DND-41 (cell line): ENCODE data around the gene F10.

ENCODE experiments used
- ATAC-seq: fragments of 200-7000 bp; cut with Tn5 transposase; 3 replicates; pipeline ENCODE4 v1.9.1; 2021; ENCODE audit warnings: low read depth; ENCODE audit not compliant: insufficient read depth
- DNase-seq: peaks from one replicate; pipeline ENCODE4 v3.0.0-alpha.2; 2020
- H2AFZ ChIP-seq: 2 replicates; pipeline ENCODE4 v1.6.0; 2012; ENCODE audit warnings: low read depth, low read length
- H3K27ac ChIP-seq: 2 replicates; pipeline ENCODE4 v1.5.1; 2012; ENCODE audit warnings: low read length, inconsistent platforms
- H3K27me3 ChIP-seq: fragments of 200-600 bp; sonication (generic); 2 replicates; pipeline ENCODE4 v1.6.0; 2012; ENCODE audit warnings: low read length, mild to moderate bottlenecking, inconsistent platforms; ENCODE audit not compliant: insufficient read depth, poor library complexity
- H3K36me3 ChIP-seq: 2 replicates; pipeline ENCODE4 v1.5.1; 2012; ENCODE audit warnings: low read length, inconsistent platforms; ENCODE audit not compliant: insufficient read depth
- H3K4me1 ChIP-seq: 2 replicates; pipeline ENCODE4 v1.5.1; 2012; ENCODE audit warnings: mild to moderate bottlenecking, low read length; ENCODE audit not compliant: insufficient read depth
- H3K4me2 ChIP-seq: 2 replicates; pipeline ENCODE4 v1.6.0; 2012; ENCODE audit warnings: mild to moderate bottlenecking, moderate library complexity, low read length, inconsistent platforms; ENCODE audit not compliant: insufficient read depth
- H3K4me3 ChIP-seq, 2 experiments: fragments of 200-600 bp in 1 of 2; shearing (Covaris generic) in 1 of 2; 2 replicates each; pipeline ENCODE4 v1.5.1; 2012 to 2016; ENCODE audit warnings: inconsistent platforms in 2 of 2, low read length in 2 of 2, mild to moderate bottlenecking in 2 of 2, low read depth in 1 of 2, moderate library complexity in 1 of 2
- H3K79me2 ChIP-seq: 2 replicates; pipeline ENCODE4 v1.6.0; 2012; ENCODE audit warnings: low read length, inconsistent platforms; ENCODE audit not compliant: insufficient read depth
- H3K9ac ChIP-seq: 2 replicates; pipeline ENCODE4 v1.6.0; 2012; ENCODE audit warnings: low read depth, mild to moderate bottlenecking, inconsistent platforms, low read length, moderate library complexity
- H3K9me3 ChIP-seq: 2 replicates; pipeline ENCODE4 v1.5.1; 2012; ENCODE audit warnings: low read length, moderate library complexity, mild to moderate bottlenecking, inconsistent platforms; ENCODE audit not compliant: insufficient read depth, severe bottlenecking
- H4K20me1 ChIP-seq: 2 replicates; pipeline ENCODE4 v1.6.0; 2012; ENCODE audit warnings: low read length; ENCODE audit not compliant: insufficient read depth
- EZH2 ChIP-seq: IDR thresholded peaks from 3 replicates; pipeline ENCODE4 v1.6.1; 2012; ENCODE audit warnings: borderline replicate concordance, low read depth, mild to moderate bottlenecking, moderate library complexity, low read length, inconsistent platforms; ENCODE audit not compliant: severe bottlenecking
- TF ChIP-seq, protein P1 (sequence below): IDR thresholded peaks from 2 replicates; pipeline ENCODE4 v1.5.1; 2012; ENCODE audit warnings: borderline replicate concordance, low read length, moderate library complexity, mild to moderate bottlenecking; ENCODE audit not compliant: poor library complexity, severe bottlenecking; ENCODE audit errors: extremely low read depth

The F10 gene

DNA sequence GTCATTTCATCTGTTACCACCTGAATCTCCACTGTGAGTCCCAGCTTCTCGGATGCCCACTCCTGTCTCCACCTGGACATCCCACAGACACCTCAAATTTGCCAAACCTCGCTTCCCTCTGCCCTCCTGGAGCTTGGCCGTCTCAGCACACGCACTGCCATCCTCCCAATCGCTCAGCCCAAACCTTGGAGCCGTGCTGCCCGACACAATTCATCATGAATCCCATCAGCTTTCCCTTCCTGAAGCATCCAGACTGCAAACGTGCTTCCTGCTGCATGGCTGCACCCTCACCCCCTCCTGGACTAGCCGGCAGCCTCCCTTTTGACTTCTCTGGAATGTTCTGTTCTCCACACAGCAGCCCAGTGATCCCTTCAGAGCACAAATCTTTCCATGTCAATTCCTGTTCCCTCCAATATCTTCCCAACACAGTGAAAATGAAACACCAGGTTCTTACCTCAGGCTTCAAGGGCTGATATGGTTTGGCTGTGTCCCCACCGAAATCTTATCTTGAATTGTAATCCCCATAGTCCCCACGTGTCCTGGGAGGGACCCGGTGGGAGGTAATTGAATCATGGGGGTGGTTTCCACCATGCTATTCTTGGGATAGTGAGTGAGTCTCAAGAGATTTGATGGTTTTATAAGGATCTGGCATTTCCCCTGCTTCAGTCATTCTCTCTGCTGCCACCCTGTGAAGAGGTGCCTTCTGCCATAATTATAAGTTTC, 34.8 kb downstream of the F10 start:
- Histone ChIP-seq H3K36me3 (no peaks in the 10 kb centered on the region), H3K27ac (no peak overlapping the region), H3K27me3 (peaks cover 6% of the 10 kb centered on the region), H3K4me1 (peaks cover 23% of the 10 kb centered on the region), H4K20me1 (no peaks in the 10 kb centered on the region), H3K4me2 (no peak overlapping the region), H3K9ac (no peak overlapping the region), H2AFZ (no peak overlapping the region), H3K4me3 (no peak overlapping the region), H3K9me3 (no peaks in the 10 kb centered on the region), H3K79me2 (no peaks in the 10 kb centered on the region)
- ATAC-seq (no peak), DNase-seq (no peak)
- TF ChIP-seq EZH2: no peak
- TF ChIP-seq, protein P1, sequence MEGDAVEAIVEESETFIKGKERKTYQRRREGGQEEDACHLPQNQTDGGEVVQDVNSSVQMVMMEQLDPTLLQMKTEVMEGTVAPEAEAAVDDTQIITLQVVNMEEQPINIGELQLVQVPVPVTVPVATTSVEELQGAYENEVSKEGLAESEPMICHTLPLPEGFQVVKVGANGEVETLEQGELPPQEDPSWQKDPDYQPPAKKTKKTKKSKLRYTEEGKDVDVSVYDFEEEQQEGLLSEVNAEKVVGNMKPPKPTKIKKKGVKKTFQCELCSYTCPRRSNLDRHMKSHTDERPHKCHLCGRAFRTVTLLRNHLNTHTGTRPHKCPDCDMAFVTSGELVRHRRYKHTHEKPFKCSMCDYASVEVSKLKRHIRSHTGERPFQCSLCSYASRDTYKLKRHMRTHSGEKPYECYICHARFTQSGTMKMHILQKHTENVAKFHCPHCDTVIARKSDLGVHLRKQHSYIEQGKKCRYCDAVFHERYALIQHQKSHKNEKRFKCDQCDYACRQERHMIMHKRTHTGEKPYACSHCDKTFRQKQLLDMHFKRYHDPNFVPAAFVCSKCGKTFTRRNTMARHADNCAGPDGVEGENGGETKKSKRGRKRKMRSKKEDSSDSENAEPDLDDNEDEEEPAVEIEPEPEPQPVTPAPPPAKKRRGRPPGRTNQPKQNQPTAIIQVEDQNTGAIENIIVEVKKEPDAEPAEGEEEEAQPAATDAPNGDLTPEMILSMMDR: no peak

DNA sequence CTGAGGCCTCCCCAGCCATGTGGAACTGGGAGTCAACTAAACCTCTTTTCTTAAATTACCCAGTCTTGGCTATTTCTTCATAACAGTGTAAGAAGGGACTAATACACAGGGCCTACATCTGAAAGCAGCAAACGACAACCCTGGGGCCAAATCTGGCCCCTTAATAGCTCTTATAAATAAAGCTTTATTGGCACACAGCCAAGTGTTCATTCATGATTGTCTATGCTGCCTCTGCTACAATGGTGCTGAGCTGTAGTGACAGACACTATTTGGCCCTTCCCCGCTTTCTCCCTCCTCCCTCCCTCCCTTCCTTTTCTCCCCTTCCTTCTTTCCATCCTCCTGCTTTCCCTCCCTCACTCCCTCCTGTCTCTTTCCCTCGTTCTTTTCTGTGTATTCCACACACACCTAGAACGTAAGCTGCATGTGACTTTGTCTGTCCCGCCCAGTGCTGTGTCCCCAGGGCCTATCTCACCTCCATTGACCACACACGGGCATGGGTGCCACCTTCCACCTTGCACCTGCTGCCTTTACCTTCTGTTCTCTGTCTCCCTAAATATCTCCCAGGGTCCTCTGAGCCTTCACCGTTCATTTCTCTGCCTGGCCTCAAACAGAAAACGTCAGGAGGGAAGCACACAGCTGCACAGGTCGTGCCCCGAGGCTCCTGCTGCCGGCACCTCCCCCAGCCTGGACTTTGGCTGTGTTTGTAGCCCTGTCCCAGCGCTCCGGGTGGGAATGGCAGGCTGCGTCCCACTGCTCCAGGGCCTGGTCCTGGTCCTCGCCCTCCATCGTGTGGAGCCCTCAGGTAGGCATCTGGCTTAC, 35.5 kb downstream of the F10 start, which contains the start of gene PROZ:
PROZ (plus strand) TSS at position 720 of the 819 bp plus-strand sequence; CDS start at position 733, 13 bp downstream.
- TF ChIP-seq EZH2: no peak
- TF ChIP-seq, protein P1: no peak
- Histone ChIP-seq H3K27ac (no peak within 1 kb of the TSS), H3K36me3 (no peaks in the 10 kb centered on the region), H2AFZ (no peak within 1 kb of the TSS), H3K79me2 (no peaks in the 10 kb centered on the region), H3K4me2 (no peak within 1 kb of the TSS), H3K4me1 (peaks cover 16% of the 10 kb centered on the region), H3K9me3 (no peaks in the 10 kb centered on the region), H3K4me3 (no peak within 1 kb of the TSS), H4K20me1 (no peaks in the 10 kb centered on the region; the same call in 1 of the 2 replicates), H3K9ac (no peak within 1 kb of the TSS), H3K27me3 (peaks cover 6% of the 10 kb centered on the region)
- ATAC-seq: no peak
- DNase-seq: no peak

DNA sequence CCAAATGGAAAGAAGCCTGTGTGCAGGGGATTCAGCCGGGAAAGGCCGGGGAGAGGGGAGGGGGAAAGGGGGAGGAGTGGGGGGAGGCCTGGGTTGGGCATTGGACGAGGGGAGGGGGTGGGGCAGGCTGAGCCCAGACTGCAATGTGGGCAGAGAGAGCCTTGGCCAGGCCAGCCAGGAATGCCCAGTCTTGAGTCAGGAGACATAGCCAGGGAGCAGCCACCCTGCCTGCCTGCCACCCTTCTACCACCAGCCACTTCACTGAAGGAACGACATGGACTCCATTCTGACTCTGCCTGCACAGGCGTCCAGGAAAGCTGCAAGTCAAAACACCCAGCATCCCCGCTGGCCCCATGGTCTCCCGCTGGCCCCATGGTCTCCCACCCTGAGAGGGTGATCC, 36.3 kb downstream of the F10 start:
- Histone ChIP-seq H3K27me3 (peaks cover 6% of the 10 kb centered on the region), H3K36me3 (no peaks in the 10 kb centered on the region), H3K9ac (no peak overlapping the region), H3K27ac (no peak overlapping the region), H3K4me2 (no peak overlapping the region), H3K4me1 (peaks cover 9% of the 10 kb centered on the region), H3K9me3 (no peaks in the 10 kb centered on the region), H2AFZ (no peak overlapping the region), H4K20me1 (no peaks in the 10 kb centered on the region; the same call in 1 of the 2 replicates), H3K79me2 (no peaks in the 10 kb centered on the region), H3K4me3 (no peak overlapping the region)
- DNase-seq (no peak), ATAC-seq (no peak)
- TF ChIP-seq, protein P1: no peak
- TF ChIP-seq EZH2: no peak
